GM23248 (cell line): ENCODE results near the gene BTBD19. TPM values are rescaled to one million over a fixed set of nuclear protein-coding genes. Genes with fewer than 3 reads are reported as not detected.
"Not testable (repeated sequence)": the region's sequence is repeated elsewhere in the genome, so short reads cannot be mapped to it uniquely, and the experiment has no call there.

ENCODE experiments used
- DNase-seq: peaks from one replicate; pipeline ENCODE4 v3.0.0-alpha.2; 2015
- H2AFZ ChIP-seq: fragments of 200-600 bp; sonication (generic); 2 replicates; pipeline ENCODE4 v1.6.1; 2016; ENCODE audit warnings: antibody characterized with exemption
- H3F3A ChIP-seq: fragments of 200-600 bp; sonication (generic); 2 replicates; pipeline ENCODE4 v1.6.1; 2016; ENCODE audit warnings: mild to moderate bottlenecking, antibody characterized with exemption, mixed run types; ENCODE audit not compliant: insufficient read depth
- H3K27ac ChIP-seq: fragments of 200-600 bp; sonication (generic); 2 replicates; pipeline ENCODE4 v1.5.1; 2016; ENCODE audit warnings: mild to moderate bottlenecking
- H3K27me3 ChIP-seq: fragments of 200-600 bp; sonication (generic); replicated peaks from 2 replicates; pipeline ENCODE4 v1.6.1; 2016; ENCODE audit warnings: mild to moderate bottlenecking; ENCODE audit not compliant: insufficient read depth
- H3K36me3 ChIP-seq: fragments of 200-600 bp; sonication (generic); 2 replicates; pipeline ENCODE4 v1.6.1; 2016; ENCODE audit warnings: low read depth, mild to moderate bottlenecking
- H3K4me1 ChIP-seq: fragments of 200-600 bp; sonication (generic); 2 replicates; pipeline ENCODE4 v1.6.1; 2016; ENCODE audit warnings: mild to moderate bottlenecking; ENCODE audit not compliant: insufficient read depth
- H3K4me2 ChIP-seq: fragments of 200-600 bp; sonication (generic); one replicate; pipeline ENCODE4 v1.6.1; 2016; ENCODE audit warnings: mild to moderate bottlenecking; ENCODE audit not compliant: unreplicated experiment
- H3K4me3 ChIP-seq: fragments of 200-600 bp; sonication (generic); 2 replicates; pipeline ENCODE4 v1.5.1; 2016; ENCODE audit warnings: mild to moderate bottlenecking
- H3K79me2 ChIP-seq: fragments of 200-600 bp; sonication (generic); 2 replicates; pipeline ENCODE4 v1.6.1; 2016; ENCODE audit warnings: mild to moderate bottlenecking; ENCODE audit not compliant: insufficient read depth
- H3K9ac ChIP-seq: fragments of 200-600 bp; sonication (generic); 2 replicates; pipeline ENCODE4 v1.6.1; 2016; ENCODE audit warnings: mild to moderate bottlenecking
- H3K9me2 ChIP-seq: fragments of 200-600 bp; sonication (generic); 2 replicates; pipeline ENCODE4 v1.6.1; 2016; ENCODE audit warnings: mixed run types, mild to moderate bottlenecking, moderate library complexity; ENCODE audit not compliant: insufficient read depth
- H3K9me3 ChIP-seq: fragments of 200-600 bp; sonication (generic); one replicate; pipeline ENCODE4 v1.6.1; 2017; ENCODE audit warnings: low read depth
- H4K20me1 ChIP-seq: fragments of 200-600 bp; sonication (generic); 2 replicates; pipeline ENCODE4 v1.6.0; 2016; ENCODE audit not compliant: insufficient read depth
- EZH2 ChIP-seq: fragments of 200-600 bp; sonication (generic); IDR thresholded peaks from 2 replicates; pipeline ENCODE4 v1.6.1; 2018; ENCODE audit warnings: antibody characterized with exemption, mild to moderate bottlenecking; ENCODE audit not compliant: insufficient read depth, poor library complexity, severe bottlenecking
- EZH2phosphoT487 ChIP-seq: fragments of 200-600 bp; sonication (generic); IDR thresholded peaks from 2 replicates; pipeline ENCODE4 v1.6.1; 2018; ENCODE audit warnings: antibody characterized with exemption, moderate library complexity, mild to moderate bottlenecking, low read depth; ENCODE audit not compliant: insufficient read depth
- WGBS, 2 experiments: methylation state at CpG; one replicate each; pipeline ENCODE4 v1.1.6; 2015 to 2017; ENCODE audit warnings: low lambda C conversion rate in 2 of 2, low coverage in 1 of 2; ENCODE audit errors: missing lambda C conversion rate in 2 of 2; 5-methylcytosine and 5-hydroxymethylcytosine counted together
- in situ Hi-C: fragments of 300-500 bp; cut with MboI; formaldehyde crosslinking; loops from 2 replicates; pipeline ENCODE4 v1.15.0; 2020
- polyA plus RNA-seq: library from polyadenylated mRNA; unstranded; fragments of >200 nt; fragmentation: Nextera tagmentation; extraction: Ambion mirVana; gene quantifications from 2 replicates; pipeline ENCODE4 v1.2.1, GENCODE V29; 2016
- total RNA-seq: library from RNA; depleted of rRNA; stranded (reverse); fragments of >200 nt; shearing (Covaris generic); gene quantifications from 2 replicates; pipeline ENCODE4 v1.2.3, GENCODE V29; 2014

BTBD19 gene
- total and polyA plus RNA-seq, 2 experiments from 2014 or later, result 8.0 to 12.1 TPM

DNA sequence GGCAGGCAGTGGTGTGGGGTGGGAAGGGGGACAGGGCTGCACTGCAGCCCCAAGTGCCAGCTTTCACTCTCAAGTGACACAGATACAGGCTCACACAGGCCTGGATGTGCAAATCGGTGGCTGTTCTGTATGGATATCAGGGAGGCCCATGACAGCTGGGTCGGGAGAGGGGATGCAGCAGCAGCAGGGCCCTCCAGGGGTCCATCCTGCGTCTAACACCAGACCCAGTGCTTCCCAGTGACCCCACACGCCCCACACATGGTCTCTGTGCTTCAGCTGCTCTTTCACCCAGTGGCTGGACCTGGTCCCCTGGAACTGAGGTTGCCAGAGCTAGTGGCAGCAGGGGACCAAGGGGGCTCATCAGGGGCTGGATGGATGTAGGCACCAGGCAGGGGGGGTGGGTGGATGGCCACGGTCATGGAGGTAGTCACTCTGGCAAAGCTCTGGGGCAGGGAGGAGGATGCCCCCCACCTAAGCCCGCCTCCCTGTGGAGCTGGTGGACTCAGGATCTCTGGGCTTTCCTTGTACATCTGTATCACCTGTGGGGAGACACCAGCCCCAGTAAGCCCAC, 13.9 kb downstream of the BTBD19 start:
- Histone ChIP-seq H3K36me3 (no peaks in the 10 kb centered on the region), H3K9me2 (no peaks in the 10 kb centered on the region), H3K9ac (no peak overlapping the region), H3K4me1 (peaks cover 13% of the 10 kb centered on the region), H3K79me2 (no peaks in the 10 kb centered on the region), H3K27ac (no peak overlapping the region), H4K20me1 (no peaks in the 10 kb centered on the region), H3F3A (peaks cover 31% of the 10 kb centered on the region), H3K4me2 (no peak overlapping the region), H2AFZ (no peak overlapping the region), H3K9me3 (no peaks in the 10 kb centered on the region), H3K27me3 (no peaks in the 10 kb centered on the region), H3K4me3 (no peak overlapping the region)
- no peak for TF ChIP-seq EZH2phosphoT487
- no peak for TF ChIP-seq EZH2
- DNase-seq, result no peak
- 86 to 96% methylated on average over 5 to 6 of the region's 6 CpGs for WGBS, 2 experiments
- in situ Hi-C loops, result no loop called here

DNA sequence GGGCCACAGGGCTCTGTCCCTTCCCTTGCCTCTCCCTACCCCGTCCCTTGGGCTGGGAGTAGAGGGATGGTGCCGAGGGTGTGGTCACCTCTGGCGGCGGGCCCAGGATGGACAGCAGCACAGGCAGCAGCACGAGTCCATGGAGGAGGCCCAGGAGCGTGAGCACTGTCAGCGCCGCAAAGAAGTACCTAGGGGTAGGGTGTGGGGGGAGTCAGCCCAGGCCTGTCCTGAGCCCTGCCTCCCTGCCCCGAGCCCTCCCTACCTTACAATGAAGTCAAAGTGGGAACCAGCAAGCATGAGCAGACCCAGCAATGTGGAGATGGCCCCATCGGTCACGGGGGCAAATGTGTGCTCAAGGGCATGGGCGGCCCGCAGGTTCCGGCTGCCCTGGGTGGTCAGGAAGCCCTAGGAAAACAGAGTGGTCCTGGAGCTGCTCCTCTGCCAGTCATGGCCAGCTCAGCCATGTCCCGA, 14.7 kb downstream of the BTBD19 start:
- WGBS, 2 experiments, result 79 to 83% methylated on average over 14 to 15 of the region's 15 CpGs
- H3K36me3 ChIP-seq, result no peaks in the 10 kb centered on the region
- no peaks in the 10 kb centered on the region for H3K79me2 ChIP-seq
- DNase-seq, result no peak
- peaks cover 23% of the 10 kb centered on the region for H3F3A ChIP-seq
- H3K9me3 ChIP-seq, result no peaks in the 10 kb centered on the region
- H2AFZ ChIP-seq, result no peak overlapping the region
- in situ Hi-C loops, result no loop called here
- no peak overlapping the region for H3K4me3 ChIP-seq
- no peak overlapping the region for H3K4me2 ChIP-seq
- H3K9me2 ChIP-seq, result no peaks in the 10 kb centered on the region
- peaks cover 12% of the 10 kb centered on the region for H3K4me1 ChIP-seq
- no peak for TF ChIP-seq EZH2
- no peak for TF ChIP-seq EZH2phosphoT487
- no peak overlapping the region for H3K27ac ChIP-seq
- no peak overlapping the region for H3K9ac ChIP-seq
- H3K27me3 ChIP-seq, result no peaks in the 10 kb centered on the region
- no peaks in the 10 kb centered on the region for H4K20me1 ChIP-seq

DNA sequence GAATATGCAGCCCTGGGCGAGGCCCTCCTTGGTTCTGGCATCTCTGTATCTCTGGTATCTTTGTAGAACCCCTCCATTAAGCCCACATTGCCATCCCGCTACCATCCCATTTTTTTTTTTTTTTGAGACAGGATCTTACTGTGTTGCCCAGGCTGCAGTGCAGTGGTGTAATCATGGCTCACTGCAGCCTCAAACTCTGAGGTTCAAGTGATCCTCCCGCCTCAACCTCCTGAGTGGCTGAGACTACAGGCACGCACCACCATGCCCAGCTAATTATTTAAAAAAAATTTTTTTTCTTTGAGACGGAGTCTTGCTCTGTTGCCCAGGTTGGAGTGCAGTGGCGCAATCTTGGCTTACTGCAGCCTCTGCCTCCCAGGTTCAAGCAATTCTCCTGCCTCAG, 16.1 kb downstream of the BTBD19 start:
- H3K27ac ChIP-seq, H3F3A ChIP-seq, in situ Hi-C loops, H4K20me1 ChIP-seq, H3K4me3 ChIP-seq, H2AFZ ChIP-seq, H3K79me2 ChIP-seq, H3K4me1 ChIP-seq, H3K9me3 ChIP-seq, H3K36me3 ChIP-seq, H3K9me2 ChIP-seq, H3K9ac ChIP-seq, DNase-seq, H3K4me2 ChIP-seq, H3K27me3 ChIP-seq: not testable (repeated sequence)
- 90 to 95% methylated on average over 6 of the region's 6 CpGs for WGBS, 2 experiments

DNA sequence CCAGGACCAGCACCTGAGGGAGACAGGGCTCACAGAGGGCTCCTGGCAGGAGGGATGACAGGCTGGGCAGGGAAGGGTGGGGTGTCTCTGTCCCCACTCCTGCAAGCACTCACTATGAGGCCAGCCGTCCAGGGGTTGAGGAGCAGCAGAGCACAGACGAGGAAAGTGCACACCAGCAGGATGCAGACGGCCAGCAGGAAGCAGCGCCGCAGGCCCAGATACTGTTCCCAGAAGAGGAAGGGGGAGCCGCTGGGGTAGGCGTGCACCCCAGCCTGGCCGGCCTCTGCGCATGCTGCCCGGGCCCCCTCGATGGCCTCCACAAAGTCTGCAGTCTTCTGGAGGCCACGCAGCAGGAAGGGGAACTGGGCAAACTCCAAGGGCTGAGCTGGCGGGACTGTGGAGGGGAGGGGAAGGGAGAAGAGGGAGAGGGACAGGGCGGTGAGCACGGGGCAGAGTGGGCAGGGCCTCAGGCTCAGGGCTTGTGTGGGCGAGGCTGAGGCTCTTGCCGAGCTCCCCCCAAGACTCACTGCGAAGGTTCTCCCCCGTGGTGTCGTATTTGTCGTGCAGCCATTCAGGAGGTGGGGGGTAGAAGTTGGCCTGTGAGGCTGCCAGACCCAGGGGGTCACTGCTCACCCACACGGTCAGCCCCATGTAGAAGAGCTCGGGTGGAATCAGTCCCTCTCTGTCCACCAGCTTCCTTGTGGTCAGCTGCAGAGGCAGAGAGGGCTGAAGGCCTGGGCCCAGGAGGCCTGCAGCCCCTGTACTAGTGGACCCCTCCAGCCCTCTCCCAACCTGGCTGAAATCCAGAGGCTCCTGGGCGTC, 18.3 kb downstream of the BTBD19 start:
- TF ChIP-seq EZH2phosphoT487 (no peak), EZH2 (no peak)
- no peaks in the 10 kb centered on the region for H3K36me3 ChIP-seq
- no peaks in the 10 kb centered on the region for H3F3A ChIP-seq
- no peak overlapping the region for H3K4me3 ChIP-seq
- no peak overlapping the region for H3K4me2 ChIP-seq
- DNase-seq, result no peak
- in situ Hi-C loops, result loop anchor here (25.0 kb wide), 1 partner anchor 486 kb away; no protein-coding TSS in a partner anchor
- H3K4me1 ChIP-seq, result no peaks in the 10 kb centered on the region
- H2AFZ ChIP-seq, result no peak overlapping the region
- no peaks in the 10 kb centered on the region for H3K9me3 ChIP-seq
- no peak overlapping the region for H3K9ac ChIP-seq
- H4K20me1 ChIP-seq, result no peaks in the 10 kb centered on the region
- no peaks in the 10 kb centered on the region for H3K9me2 ChIP-seq
- WGBS, 2 experiments, result 85 to 88% methylated on average over 11 to 24 of the region's 24 CpGs
- no peak overlapping the region for H3K27ac ChIP-seq
- H3K27me3 ChIP-seq, result no peaks in the 10 kb centered on the region
- H3K79me2 ChIP-seq, result no peaks in the 10 kb centered on the region
